GM19023 (cell line): ENCODE measurements around the gene TRIO.

Experiments used
- ATAC-seq: cut with Tn5 transposase; IDR thresholded peaks from one replicate; pipeline ENCODE4 v1.9.1; 2021; ENCODE audit warnings: mild to moderate bottlenecking, moderate library complexity; ENCODE audit not compliant: unreplicated experiment

Gene TRIO

GRCh38 chr5:14465776-14466175 is 322.6 kb downstream of the TRIO start:
- ATAC-seq: no peak

- ATAC-seq: no peak
Measured at GRCh38 chr5:14467251-14467650, 324.1 kb downstream of the TRIO start.

GRCh38 chr5:14467886-14468285 is 324.7 kb downstream of the TRIO start:
- no peak for ATAC-seq

- ATAC-seq: no peak
Measured at GRCh38 chr5:14469551-14470377, 326.6 kb downstream of the TRIO start.

- no peak for ATAC-seq
Measured at GRCh38 chr5:14471507-14471906, 328.4 kb downstream of the TRIO start.

GRCh38 chr5:14472986-14473567 is 329.9 kb downstream of the TRIO start:
- no peak for ATAC-seq

- ATAC-seq: no peak
Measured at GRCh38 chr5:14475045-14475444, 331.9 kb downstream of the TRIO start.

GRCh38 chr5:14476786-14477435 is 333.8 kb downstream of the TRIO start:
- no peak for ATAC-seq

GRCh38 chr5:14479143-14479696 is 336.1 kb downstream of the TRIO start:
- no peak for ATAC-seq

GRCh38 chr5:14481349-14481748 is 338.2 kb downstream of the TRIO start:
- ATAC-seq: no peak

GRCh38 chr5:14482085-14482484 is 338.9 kb downstream of the TRIO start:
- no peak for ATAC-seq

- ATAC-seq: no peak
Measured at GRCh38 chr5:14483504-14484157, 340.5 kb downstream of the TRIO start.

GRCh38 chr5:14486486-14486885 is 343.3 kb downstream of the TRIO start:
- no peak for ATAC-seq

GRCh38 chr5:14486996-14487896 is 344.1 kb downstream of the TRIO start:
- ATAC-seq: no peak

- ATAC-seq: no peak
Measured at GRCh38 chr5:14487897-14488570, 344.9 kb downstream of the TRIO start.

- ATAC-seq: no peak
Measured at GRCh38 chr5:14488709-14489108, 345.6 kb downstream of the TRIO start.

GRCh38 chr5:14489643-14490042 is 346.5 kb downstream of the TRIO start:
- ATAC-seq: no peak

GRCh38 chr5:14490309-14490711 is 347.2 kb downstream of the TRIO start:
- ATAC-seq: no peak

GRCh38 chr5:14491015-14491915 is 348.1 kb downstream of the TRIO start:
- no peak for ATAC-seq
